Activated gamma-delta T cell (primary cell): ENCODE data around the gene ZNF816.
"Not testable (repeated sequence)": the region's sequence is repeated elsewhere in the genome, so short reads cannot be mapped to it uniquely, and the experiment has no call there.

Source experiments
- DNase-seq: peaks from one replicate; lab custom pipeline; 2025; lab: John Stamatoyannopoulos, UW

The ZNF816 gene

DNA sequence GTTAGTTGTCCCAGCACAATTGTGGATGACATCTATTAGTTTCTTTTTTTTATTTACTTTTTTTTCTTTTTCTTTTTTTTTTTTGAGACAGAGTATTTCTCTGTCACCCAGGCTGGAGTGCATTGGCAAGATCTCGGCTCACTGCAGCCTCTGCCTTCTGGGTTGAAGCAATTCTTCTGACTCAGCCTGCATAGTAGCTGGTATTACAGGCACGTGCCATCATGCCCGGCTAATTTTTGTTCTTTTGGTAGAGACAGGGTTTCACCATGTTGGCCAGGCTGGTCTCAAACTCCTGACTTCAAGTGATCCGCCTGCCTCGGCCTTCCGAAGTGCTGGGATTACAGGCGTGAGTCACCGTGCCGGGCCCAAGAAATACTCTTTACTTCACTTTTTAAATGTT lies 38.0 kb downstream of the ZNF816 start:
- not testable (repeated sequence) for DNase-seq

GRCh38 chr19:52923778-52924593 lies 38.7 kb downstream of the ZNF816 start:
- no peak for DNase-seq

- DNase-seq: peak; percentile 75
Observed at GRCh38 chr19:52922841-52923777, 39.6 kb downstream of the ZNF816 start, which contains the start of gene ZNF888. Gene ZNF888 (minus strand): TSS chr19:52923428. CDS start chr19:52917873, 5,555 bp downstream.

GRCh38 chr19:52917531-52917930 lies 45.1 kb downstream of the ZNF816 start:
- no peak for DNase-seq

GRCh38 chr19:52910648-52911047 lies 52.0 kb downstream of the ZNF816 start:
- DNase-seq: no peak

DNA sequence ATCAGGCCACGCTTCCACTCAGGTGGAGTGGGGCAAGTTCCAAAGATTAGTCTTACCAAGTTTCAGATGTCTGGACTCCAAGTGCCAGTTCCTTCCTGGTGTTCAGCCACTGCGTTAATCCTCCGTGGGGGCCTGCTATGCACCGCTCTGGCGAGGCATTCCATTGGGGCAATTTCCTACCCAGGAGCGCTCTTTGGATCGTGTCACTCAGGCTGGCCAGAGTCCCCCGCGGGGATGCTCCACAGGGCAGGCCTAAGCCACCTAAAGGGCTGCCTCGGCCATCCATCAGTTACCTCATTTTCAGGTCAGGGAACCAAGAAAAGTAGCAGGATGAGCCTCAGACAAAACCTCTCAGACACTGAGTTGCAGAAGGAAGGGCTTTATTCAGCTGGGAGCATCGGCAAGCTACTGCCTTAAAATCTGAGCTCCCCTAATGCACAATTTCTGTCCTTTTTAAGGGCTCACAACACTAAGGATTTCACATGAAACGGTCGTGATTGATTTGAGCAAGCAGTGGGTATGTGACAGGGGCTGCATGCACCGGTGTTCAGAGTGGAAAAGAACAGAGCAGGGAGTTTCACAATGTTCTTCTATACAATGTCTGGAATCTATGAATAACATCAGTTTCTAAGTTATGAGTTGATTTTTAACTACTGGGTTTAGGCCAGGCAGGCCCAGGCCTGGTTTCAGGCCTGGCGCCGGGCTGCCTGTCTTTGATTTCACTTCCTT lies 58.5 kb downstream of the ZNF816 start:
- not testable (repeated sequence) for DNase-seq

DNA sequence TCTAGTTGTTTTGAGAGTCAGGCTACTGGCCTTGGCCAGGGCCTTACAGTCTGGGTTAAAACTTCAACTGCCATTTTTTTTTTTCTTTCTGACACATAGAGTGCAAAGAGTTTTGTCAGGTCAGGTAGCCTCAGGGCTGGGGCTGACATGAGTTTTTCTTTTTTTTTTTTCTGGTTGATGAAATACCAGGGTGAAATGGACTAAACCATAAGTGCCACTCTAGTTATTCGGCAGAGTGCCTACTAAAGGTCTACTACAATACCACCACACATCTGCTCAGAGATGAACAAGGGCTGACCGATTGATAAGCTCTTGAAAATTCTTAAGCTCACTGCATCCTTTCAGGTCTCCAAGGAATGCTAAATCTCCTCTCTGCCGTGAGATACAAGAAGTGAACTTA lies 60.8 kb downstream of the ZNF816 start:
- DNase-seq: no peak
